Measurements from ENCODE around the gene FUT1. TPM values are rescaled to one million over a fixed set of nuclear protein-coding genes. Genes with fewer than 3 reads are reported as not detected.
A peak's percentile ranks its signal among the peaks of the same experiment; 100 is the strongest.

FUT1 gene
- total and polyA plus RNA-seq, 9 of the 15 experiments (the other 6 are each of a cell fraction or from before 2014, with no cell fraction given), result 2.3 to 18.5 (median 8.8) TPM

GRCh38 chr19:48784527-48784926 lies 32.1 kb upstream of the FUT1 start (continued):
- TF ChIP-seq GMEB1 (CRISPR knock-in tag; IDR thresholded peaks at IDR 0.05) (no peak), HIVEP1 (CRISPR knock-in tag; IDR thresholded peaks at IDR 0.05) (no peak), ZNF75A (CRISPR knock-in tag; IDR thresholded peaks at IDR 0.05) (no peak), ATF1 (CRISPR knock-in tag; IDR thresholded peaks at IDR 0.05) (no peak), ATF1 (tag; IDR thresholded peaks at IDR 0.05) (peak; percentile 44), HSF4 (CRISPR knock-in tag; IDR thresholded peaks at IDR 0.05; ENCODE audit: borderline replicate concordance) (no peak), TFE3 (CRISPR knock-in tag; IDR thresholded peaks at IDR 0.05) (no peak), RCOR1 (IDR thresholded peaks at IDR 0.05; ENCODE audit: borderline replicate concordance in 1 of 2, low read depth in 2 of 2, low read length in 2 of 2) (peak in 1 of 2 experiments; percentile 59; a peak in 2 of 4 replicates), ZBTB7A (IDR thresholded peaks at IDR 0.05; ENCODE audit: borderline replicate concordance, control insufficient read depth, low read depth, low read length) (no peak), DPF2 (IDR thresholded peaks at IDR 0.05) (0 out of 2 replicates have a peak, but pooled peaks have one; percentile 18), ARID2 (IDR thresholded peaks at IDR 0.05) (peak; percentile 95), DDX20 (tag; IDR thresholded peaks at IDR 0.05; ENCODE audit: low read depth) (no peak), KAT2B (IDR thresholded peaks at IDR 0.05; ENCODE audit: low read depth, low read length) (no peak), SP2 (IDR thresholded peaks at IDR 0.05; ENCODE audit: extremely low read depth, low read depth, low read length, poor library complexity, severe bottlenecking) (no peak), HMG20B (CRISPR knock-in tag; IDR thresholded peaks at IDR 0.05) (no peak), DIDO1 (tag; IDR thresholded peaks at IDR 0.05; ENCODE audit: low read depth) (no peak), HDAC8 (tag; IDR thresholded peaks at IDR 0.05) (no peak), RBM25 (IDR thresholded peaks at IDR 0.05; ENCODE audit: low read depth, low read length, severe bottlenecking) (no peak)
- TF ChIP-seq, protein P1, sequence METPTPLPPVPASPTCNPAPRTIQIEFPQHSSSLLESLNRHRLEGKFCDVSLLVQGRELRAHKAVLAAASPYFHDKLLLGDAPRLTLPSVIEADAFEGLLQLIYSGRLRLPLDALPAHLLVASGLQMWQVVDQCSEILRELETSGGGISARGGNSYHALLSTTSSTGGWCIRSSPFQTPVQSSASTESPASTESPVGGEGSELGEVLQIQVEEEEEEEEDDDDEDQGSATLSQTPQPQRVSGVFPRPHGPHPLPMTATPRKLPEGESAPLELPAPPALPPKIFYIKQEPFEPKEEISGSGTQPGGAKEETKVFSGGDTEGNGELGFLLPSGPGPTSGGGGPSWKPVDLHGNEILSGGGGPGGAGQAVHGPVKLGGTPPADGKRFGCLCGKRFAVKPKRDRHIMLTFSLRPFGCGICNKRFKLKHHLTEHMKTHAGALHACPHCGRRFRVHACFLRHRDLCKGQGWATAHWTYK (CRISPR knock-in tag; IDR thresholded peaks at IDR 0.05), result 0 out of 2 replicates have a peak, but pooled peaks have one; percentile 21
- TF ChIP-seq, protein P2, sequence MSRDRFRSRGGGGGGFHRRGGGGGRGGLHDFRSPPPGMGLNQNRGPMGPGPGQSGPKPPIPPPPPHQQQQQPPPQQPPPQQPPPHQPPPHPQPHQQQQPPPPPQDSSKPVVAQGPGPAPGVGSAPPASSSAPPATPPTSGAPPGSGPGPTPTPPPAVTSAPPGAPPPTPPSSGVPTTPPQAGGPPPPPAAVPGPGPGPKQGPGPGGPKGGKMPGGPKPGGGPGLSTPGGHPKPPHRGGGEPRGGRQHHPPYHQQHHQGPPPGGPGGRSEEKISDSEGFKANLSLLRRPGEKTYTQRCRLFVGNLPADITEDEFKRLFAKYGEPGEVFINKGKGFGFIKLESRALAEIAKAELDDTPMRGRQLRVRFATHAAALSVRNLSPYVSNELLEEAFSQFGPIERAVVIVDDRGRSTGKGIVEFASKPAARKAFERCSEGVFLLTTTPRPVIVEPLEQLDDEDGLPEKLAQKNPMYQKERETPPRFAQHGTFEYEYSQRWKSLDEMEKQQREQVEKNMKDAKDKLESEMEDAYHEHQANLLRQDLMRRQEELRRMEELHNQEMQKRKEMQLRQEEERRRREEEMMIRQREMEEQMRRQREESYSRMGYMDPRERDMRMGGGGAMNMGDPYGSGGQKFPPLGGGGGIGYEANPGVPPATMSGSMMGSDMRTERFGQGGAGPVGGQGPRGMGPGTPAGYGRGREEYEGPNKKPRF (IDR thresholded peaks at IDR 0.05; ENCODE audit: low read depth, low read length), result no peak

All from K562 (cell line).